Ecto neural progenitor cell (in vitro differentiated cells): ENCODE data around the gene SENP3.
A peak's percentile ranks its signal among the peaks of the same experiment; 100 is the strongest.
"Not testable (repeated sequence)": the region's sequence is repeated elsewhere in the genome, so short reads cannot be mapped to it uniquely, and the experiment has no call there.

Experiments
- DNase-seq: peaks from one replicate; pipeline ENCODE4 v3.0.0-alpha.2; 2018; ENCODE audit warnings: low spot score

The SENP3 gene

DNA sequence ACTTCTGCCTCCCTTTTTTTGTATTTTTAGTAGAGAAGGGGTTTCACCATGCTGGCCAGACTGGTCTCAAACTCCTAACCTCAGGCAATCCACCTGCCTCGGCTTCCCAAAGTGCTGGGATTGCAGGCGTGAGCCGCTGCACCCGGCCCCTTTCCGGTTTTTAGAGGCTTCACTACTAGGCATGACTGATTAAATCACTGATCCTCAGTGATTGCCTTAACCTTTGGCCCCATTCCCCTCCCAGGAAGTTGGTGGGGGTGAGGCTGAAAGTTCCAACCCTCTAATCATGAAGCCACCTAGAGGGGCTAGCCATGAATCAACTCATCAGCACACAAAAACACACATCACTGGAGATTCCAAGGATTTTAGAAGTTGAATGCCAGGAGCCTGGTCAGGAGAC is 35.8 kb downstream of the SENP3 start:
- DNase-seq = not testable (repeated sequence)

DNA sequence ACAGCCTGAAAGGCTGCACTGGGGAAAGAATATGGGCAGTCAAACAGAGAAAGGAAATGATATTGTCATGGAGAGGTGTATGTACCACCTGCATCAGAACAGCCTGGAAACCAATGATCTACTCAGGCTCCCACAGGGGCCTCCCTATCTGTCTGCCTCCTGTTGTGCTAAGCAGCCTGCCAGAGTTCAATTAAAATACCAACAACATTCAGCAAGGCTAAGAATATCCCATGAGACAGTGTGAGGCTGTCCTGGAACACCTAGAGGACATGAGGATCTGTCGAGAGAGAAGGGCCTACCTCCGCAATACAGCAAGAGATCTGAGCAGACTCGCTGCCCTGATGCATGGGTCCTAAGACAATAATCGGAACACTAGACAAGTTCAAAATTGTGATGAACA is 44.6 kb downstream of the SENP3 start:
- DNase-seq = no peak

DNA sequence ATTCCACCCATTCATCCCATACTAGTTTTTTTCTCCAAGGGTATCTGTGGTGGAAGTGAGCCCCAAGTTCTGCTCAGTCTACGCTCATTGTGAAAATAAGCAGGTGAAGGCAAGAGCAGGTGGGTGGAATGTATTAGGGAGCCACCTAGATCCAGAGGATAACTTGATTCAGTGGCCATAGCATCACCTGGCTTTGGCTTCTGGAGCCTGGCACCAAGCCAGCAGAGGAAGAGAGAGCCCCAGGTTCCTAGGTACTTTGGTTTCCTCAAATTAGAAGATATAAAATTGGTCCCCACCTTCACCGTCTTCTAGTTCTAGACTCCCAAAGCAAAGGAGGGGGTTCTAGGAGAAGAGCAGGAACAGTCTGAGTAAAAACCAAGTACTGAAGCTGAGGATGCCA is 48.9 kb downstream of the SENP3 start:
- no peak for DNase-seq

DNA sequence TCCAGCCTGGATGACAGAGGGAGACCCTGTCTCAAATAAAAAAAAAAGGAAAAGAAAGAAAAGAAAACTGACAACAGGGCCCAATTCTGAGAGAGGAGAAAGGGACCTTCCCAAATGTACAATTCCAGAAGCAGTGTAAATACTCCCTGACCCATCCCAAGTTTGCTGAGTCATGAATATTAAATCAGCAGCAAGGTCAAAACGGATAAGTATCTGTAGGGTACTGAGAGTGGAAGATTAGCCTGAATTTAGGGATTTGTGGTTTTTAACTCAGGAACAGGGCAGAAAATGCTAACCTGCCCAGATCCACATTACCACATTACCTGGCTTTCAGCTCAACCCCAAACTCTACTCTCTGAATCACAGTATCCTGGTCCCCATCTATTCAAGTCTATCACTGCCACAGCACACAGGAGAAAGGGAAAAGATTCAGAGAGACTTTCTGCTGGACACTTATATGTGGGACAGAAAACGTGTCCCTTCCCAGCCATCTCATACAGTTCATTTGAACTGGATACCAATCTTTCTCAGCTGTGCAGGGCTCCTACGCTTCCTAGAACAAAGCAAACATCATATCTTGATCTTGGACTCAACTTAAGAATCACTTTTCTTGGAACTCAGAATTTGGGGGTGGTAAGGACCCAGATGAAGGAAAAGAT is 50.0 kb downstream of the SENP3 start:
- DNase-seq = no peak

DNA sequence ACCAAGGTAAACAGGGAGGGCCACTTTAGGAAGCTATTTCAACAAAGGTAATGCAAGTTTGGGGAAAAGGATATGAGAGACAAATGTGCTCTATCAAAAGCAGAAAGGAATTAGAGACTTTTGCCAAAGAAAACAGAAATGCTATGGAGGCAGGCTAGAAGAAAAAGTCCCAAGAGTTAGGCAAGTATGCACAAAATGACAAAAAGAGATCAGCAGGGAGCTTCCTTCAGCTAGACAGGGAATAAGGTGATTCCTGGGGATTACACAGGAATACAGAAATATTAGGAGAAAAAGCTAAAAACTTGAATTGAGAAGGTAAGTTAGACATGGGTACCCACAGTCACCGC is 50.5 kb downstream of the SENP3 start:
- DNase-seq = no peak

DNA sequence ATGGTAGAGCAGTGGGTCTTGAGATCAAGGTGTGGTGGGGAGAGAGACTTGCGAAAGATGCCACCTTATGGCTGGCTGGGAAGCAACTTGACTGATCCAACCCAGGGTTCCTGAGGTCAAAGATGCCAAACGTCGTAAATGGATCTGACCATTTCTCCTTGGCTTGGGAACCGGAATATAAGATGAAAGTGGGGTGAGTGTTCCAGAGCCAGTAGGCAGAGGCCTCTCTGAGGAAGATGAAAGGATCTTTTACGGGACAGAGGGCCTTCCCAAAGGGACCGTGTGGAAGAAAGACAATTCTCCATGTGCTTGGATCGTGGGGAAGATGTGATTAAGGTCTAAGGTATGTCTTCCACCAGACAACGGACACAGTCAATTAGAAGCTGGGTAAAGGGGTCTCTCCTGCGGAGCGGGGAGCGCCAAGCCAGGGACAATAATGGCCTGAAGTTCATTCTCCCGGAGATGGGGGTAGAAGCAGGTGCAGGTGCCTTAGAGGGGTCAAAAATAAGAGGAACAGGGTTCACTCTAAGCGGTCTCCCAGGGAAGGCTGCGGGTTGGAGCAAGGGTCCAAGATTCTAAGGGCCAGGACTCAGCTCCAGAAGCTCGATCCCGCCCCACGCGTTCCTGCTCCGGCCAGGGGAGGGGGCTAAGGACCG is 52.2 kb downstream of the SENP3 start:
- no peak for DNase-seq

DNA sequence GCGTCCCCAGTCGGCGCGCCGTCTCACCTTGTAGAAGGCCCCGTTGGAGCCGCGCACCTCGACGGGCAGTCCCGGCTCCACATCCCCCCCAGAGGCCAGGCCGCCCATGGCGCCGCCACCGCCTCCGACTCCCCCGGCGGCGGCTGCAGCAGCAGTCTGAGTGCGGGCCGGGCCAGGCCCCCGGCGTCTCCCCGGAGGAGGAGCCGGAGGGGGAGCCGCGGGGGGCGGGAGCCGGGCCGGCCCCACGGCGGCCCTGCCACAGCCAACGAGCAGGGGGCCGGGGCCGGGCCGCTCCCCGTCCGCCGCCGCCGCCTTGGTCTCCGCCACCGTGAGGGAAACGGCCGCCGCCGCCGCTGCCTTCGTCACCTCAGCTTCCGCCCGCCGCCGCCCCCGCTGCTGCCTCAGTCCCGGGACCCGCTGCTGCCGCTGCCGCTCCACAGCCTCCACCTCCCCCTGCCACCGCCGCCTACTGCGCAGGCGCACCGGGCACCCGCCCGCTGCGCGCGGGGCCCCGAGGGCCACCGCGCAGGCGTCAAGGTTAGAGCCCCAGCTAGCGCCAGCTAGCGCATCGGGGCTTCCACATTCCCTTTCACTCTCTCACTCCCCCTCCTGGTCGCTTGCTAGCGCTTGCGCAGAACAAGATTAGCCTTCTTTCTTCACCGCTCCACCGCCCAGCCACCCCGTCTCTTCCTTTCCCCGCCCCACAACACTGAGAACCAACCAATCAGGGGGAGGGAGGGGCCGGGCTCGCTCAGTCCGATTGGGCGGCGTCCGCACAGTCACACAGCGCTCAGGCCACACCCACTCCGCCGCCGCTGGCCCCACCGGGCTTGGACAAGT is 52.9 kb downstream of the SENP3 start, which contains the start of gene FXR2:
TSS of gene FXR2 (minus strand) at position 473 of the 840 bp plus-strand sequence. CDS start at position 108, 365 bp downstream.
- DNase-seq = peak; percentile 100

DNA sequence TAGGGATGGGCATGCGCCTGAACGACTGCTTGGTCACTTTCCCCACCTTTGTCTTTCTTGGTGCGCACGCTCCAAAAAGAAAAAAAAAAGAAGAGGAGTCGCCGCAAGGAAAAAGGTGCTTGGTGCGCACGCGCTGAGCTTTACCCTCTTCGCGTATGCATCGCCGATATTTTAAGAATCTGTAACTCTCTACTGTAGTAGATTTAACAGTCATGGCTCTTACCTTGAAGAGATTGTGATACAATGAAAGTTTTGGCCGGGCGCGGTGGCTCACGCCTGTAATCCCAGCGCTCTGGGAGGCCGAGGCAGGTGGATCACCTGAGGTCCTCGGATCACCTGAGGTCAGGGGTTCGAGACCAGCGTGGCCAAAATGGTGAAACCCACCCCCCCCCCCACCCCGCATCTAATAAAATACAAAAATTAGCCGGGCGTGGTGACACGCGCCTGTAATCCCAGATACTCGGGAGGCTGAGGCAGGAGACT is 53.6 kb downstream of the SENP3 start:
- no peak for DNase-seq

DNA sequence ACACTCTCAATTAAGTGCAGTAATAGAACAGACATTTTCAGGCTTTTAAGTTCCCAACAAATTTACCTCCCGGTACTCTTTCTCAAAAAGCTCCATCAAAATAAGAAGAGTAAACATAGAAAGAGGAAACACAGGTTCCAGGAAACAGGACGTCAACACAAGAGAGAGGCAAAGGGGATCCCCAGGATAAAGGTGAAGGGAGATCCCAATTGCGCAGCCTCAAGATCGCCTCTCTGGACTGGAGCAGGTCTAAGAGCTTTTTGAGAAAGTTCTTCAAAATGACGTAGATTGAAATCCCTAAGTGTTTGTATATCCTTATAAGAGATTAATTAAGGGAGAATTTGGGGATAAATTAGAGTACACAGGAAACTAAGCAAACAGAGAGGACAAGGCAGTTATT is 56.9 kb downstream of the SENP3 start:
- no peak for DNase-seq

DNA sequence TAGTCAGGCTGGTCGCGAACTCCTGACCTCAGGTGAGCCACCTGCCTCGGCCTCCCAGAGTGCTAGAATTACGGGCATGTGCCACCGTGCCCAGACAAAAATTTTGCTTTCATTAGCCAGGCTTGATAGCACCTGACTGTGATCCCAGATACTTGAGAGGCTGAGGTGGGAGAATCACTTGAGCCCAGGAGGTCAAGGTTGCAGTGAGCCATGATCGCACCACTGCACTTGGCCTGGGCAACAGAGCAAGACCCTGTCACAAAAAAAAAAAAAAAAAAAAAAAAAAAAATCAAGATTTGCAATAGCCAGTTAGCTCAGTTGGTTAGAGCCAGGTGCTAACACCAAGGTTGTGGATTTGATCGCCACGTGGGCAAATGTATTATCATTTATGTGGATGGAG is 59.1 kb downstream of the SENP3 start:
- no peak for DNase-seq
